Ammon's horn (tissue), 1 donor: ENCODE measurements around the gene AK8.

Source experiments
- DNase-seq: peaks from one replicate; pipeline ENCODE4 v3.0.0-alpha.2; 2016; ENCODE audit warnings: low spot score

AK8 gene

GRCh38 chr9:132857616-132858342, 20.3 kb downstream of the AK8 start:
- no peak for DNase-seq

GRCh38 chr9:132857031-132857430, 21.1 kb downstream of the AK8 start:
- no peak for DNase-seq

GRCh38 chr9:132855904-132856303, 22.2 kb downstream of the AK8 start:
- DNase-seq: no peak

GRCh38 chr9:132854832-132855231, 23.3 kb downstream of the AK8 start:
- no peak for DNase-seq

DNA sequence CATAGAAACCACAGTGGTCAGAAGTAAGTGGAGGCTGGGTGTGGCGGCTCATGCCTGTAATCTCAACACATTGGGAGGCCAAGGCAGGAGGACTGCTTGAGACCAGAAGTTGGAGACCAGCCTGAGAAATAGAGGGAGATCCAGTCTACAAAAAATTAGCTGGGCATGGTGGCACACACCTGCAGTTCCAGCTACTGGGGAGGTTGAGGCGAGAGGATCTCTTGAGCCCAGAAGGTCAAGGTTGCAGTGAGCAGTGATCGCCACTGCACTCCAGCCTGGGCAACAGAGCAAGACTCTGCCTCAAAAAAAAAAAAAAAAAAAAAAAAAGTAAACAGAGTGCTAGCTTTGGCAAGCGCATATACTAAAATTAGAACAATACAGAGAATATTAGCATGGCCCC, 24.6 kb downstream of the AK8 start:
- DNase-seq: no peak

DNA sequence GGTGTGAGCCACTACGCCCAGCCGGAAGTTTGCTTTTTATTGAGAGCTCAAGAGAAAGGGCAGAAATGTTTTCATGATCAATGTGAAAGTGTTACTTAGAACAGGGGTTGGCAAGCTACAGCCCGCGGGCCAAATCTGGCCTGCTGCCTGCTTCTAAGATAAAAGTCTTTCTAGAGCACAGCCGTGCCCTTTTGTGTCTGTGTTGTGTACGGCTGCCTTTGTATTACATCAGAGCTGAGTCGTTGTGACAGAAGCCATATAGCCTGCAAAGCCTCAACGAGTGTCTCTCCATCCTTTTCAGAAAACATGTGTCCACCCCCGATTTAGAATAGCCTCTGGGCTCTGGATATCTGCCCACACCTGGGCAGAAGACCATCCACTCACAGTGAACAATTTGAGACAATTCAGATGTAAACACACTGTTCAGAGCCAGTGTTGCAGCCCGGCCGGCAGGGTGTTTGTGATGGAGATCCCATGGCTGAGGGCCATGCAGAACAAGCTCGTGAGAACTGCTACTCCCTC, 28.8 kb downstream of the AK8 start:
- no peak for DNase-seq

DNA sequence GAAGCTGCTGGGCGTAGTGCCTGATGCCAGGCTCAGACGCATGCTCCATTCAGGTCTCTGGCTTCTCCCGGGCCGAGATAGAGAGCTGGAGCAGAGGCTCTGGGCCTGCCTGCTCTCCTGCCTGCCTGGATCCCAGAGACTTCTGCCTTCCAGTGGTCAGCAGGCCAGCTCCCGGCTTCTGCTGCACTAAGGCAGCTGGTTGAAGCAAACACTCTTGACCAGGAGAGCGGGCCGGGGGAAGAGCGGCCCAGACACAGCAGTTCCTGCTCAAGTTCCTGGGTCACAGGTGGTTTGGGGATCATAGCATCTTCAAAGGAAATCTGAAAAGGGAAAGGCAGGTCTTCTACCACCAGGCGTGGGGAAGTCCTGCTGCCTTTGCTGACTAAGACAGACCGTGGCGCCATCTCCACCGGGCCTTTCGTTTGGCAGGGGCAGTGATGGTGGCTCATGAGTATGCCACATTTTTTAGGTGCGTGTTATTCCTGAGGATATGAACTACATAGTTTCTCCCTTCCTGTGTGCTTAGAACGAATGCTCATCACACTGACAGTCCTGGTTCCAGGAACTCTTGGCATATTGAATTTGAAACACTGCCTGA, 31.1 kb downstream of the AK8 start:
- DNase-seq: no peak

DNA sequence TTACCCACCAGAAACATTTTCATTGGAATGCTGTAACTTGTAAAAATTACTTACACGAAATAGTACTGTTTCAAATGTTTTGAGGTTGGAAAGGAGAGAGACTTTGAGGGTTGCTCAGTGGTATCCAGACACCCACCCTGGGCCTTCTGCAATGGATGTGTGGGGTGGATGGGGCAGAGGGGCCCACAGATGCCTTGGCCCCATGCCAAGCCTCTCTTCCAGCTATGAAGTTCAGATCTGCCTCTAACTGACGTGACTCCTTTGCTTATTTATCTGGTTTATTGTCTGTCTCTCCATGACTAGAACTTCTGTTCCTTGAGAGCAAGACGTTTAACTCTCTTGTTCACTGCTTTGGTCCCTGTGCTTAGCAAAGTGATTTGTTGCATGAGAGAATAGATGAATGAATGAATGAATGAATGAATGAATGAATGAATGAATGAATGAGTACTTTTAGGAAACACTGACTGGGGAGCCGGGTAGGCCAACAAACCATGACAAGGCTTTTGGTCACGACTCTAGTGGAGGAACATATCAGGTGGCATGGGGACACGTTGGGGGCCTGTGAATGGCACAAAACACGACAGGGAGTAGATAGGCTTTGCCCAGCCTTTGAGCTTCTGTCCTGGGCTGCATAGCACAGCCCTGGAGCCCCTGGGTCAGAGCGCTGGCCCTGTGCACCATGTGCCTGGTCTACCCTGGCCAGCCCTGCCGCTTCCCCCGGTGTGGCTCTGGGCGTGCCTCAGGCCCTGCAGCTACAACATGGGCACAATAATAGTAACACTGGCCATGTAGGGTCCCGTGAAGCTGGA, 31.8 kb downstream of the AK8 start:
- DNase-seq: no peak

GRCh38 chr9:132842124-132843044, 35.7 kb downstream of the AK8 start:
- DNase-seq: no peak

DNA sequence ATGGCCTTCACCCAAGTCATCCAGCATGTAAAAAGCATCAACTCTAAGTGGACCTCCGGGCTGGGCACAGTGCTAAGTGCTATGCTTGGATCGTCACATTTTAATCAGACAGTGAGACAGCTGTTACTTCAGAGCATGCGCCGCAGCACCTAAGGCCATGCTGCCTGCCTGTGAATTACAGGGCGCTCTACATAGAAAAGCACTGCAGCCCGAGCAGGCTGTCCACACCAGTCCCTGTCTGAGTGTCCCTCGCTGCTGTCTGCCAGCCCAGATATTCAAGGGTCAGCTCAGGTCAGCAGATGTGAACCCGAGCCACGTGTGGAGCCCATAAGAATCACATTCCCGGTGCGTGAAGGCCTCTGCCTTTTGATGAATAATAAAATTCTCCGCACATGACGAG, 37.1 kb downstream of the AK8 start:
- no peak for DNase-seq

DNA sequence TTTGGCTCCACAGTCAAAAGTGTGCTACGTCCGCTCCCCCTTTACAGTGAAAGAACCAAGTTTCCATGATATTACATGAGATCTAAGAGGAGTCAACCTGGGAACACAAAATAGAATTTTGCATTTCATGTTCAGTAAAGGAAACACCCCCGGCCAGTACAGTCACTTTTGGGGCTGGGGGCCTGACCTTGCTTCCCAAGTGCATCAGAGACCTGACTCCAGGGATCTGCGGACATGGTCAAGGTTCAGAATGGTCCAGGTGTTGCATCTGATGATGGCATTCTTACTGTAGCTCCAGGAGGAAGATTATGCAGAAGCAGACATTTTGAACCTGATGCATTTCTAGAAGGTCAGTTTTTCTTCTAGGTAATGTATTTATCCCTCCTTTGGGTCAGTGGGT, 39.8 kb downstream of the AK8 start:
- no peak for DNase-seq

DNA sequence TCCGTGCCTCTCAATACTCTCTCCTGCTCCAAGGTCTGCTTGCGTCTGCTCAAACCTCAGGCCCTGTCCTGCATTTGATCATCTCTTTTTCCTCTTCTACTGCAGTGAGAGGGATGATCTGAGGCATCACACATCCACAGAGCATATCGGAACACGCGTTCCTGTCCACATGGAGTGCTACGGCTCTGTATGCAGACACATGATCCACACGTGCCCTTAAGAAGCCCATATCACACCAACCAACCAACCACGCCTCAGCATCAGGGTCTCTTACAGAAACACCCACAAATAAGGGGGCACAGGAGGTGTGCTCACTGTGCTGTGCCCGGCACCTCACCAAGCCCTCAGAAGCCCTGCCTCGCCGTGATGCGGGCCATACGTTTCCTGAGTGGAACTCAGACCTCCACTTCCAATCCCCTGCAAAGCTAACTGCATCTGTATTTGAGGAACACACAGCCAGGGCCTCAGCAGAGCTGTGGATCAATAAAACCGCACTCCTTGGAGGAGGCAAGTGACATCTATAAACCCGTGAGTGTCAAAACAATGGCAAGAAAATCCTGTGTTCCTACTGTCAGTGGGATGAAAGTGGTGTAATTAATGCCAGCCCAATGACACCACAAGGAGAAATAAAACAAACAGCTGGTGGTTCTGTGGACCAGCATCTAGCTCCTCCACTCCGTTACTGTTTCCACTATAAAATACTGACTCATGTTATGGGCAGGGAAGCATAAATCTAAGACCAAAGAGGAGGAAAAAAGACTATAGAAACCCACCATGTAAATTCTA, 40.4 kb downstream of the AK8 start:
- DNase-seq: no peak

DNA sequence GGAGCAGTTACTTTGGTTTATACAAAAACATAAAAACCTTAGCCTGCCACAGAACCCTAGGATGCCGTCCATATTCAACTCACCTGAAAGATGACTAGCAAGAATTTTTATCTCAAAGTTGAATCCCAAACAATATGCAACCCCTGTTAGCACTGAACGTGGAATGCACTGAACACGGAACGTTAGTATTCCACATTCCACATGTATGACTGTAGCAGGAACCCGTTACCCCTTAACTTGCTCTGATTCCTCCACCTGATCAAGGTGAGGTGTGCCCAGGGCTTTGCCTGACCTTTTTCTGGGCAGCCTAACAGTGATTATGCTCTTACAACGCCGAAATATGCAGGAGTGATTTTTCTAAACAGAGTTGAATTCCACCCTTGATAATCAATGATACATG, 43.7 kb downstream of the AK8 start:
- DNase-seq: no peak

DNA sequence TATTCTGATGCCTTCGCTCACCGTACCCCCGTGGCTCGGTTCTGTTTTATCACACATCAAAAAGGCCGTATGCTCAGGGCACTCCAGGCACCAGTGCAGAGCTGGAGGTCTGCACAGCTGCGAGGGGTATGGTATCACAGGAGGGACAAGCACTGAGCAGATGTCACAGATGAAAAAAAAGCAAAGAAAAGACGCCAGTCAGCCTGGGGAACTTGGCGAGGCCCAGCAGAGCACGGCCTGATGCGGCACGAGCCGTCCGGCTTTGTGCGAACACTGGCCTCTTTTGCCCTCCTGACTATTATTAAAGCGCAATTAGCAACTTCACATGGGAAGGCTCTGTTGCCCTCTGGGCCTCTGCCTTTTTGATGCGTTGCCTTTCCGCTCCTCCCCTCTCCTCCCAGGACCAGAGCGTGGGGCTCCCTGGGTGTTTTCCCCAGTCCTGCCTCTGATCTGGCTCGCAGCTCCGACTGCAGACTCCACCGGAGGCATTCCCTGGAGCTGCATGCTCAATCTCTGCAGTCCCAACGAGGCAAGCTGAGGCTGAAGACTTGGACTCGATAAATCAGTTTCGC, 44.4 kb downstream of the AK8 start:
- DNase-seq: peak; percentile 11

DNA sequence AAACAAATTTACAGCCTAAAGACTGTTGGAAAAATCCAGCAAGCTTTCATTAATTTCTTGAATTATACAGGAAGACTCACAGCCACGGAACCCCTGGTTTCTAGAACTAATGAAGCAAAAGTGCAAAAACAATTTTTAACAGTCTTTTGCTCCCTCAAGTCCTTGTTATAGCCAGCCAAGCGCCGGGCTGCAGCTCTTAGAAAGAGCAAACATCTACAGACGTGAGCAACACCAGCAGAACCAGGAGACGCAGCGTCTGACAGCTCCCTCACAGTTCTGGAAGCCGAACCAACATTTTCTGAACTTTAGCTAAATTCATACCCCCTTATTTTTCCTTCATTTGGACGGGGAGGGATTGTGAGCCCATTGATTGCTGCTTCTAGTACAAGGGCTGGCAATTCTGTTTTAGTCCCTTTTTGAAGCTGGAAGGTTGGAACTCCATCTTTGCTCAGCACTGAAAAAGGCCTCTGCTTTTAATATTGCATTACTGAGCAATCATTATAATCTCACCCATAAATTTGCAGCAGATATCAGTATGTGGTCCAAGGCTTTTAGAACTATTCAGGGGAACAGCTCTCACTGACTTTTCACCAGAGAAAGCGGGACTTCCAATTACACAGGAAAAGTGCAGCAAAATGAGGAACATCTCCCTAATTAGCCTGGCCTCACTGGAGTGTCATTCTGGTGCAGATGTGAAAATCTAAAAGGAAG, 45.8 kb downstream of the AK8 start:
- DNase-seq: no peak

DNA sequence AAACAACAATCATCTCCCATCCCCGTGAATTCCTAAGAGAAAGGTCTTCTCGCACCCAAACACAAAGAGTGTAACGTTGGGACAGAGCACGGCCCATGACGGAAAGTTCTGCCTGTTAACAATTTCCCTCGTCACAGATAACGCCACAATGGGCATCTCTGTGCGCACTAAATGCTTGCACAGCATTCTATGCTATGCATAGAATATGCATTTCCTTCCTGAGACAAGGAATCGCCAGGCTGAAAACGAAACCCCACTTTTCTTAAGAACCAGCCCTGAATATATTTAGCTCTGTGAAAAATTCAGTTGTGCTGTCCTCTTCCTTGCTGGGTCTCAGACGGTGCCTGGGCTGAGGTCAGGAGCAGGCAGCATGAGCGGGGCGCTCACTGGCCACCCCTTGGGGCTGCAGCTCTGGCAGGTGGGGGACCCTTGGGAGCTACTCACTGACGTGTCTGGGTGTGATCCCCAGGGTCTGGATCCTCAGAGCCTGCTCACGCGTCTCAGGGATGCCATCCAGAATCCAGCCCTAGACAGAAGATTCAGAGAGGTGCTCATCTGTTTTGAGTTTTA, 49.8 kb downstream of the AK8 start:
- DNase-seq: no peak

- no peak for DNase-seq
Measured at GRCh38 chr9:132827366-132827765, 50.7 kb downstream of the AK8 start.

- DNase-seq: no peak
Measured at GRCh38 chr9:132826621-132827365, 51.3 kb downstream of the AK8 start.

DNA sequence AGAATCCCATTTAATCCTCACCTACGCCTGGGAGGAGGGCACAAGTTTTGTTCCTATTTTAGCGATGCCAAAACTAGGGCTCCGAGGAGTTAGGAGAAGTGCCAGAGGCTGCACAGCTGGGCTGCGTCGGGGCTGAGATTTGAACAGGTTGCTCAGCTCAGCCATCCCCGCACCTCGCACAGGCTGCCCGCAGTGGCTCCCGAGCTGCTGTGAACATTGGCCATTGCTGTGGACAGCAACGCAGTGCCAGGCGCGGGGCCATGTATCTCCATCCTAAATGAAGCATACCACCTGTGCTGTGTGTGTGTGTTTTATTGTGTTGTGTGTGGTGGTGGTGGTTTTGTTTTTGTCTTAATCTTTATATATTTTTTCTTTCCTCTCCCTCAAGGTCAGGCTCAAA, 52.0 kb downstream of the AK8 start:
- DNase-seq: no peak
